ENCODE results near the gene EGLN1. TPM values are rescaled to one million over a fixed set of nuclear protein-coding genes. Genes with fewer than 3 reads are reported as not detected.

EGLN1 gene
- total RNA-seq, 1 donor from 2014 or later = 27.5 TPM

DNA sequence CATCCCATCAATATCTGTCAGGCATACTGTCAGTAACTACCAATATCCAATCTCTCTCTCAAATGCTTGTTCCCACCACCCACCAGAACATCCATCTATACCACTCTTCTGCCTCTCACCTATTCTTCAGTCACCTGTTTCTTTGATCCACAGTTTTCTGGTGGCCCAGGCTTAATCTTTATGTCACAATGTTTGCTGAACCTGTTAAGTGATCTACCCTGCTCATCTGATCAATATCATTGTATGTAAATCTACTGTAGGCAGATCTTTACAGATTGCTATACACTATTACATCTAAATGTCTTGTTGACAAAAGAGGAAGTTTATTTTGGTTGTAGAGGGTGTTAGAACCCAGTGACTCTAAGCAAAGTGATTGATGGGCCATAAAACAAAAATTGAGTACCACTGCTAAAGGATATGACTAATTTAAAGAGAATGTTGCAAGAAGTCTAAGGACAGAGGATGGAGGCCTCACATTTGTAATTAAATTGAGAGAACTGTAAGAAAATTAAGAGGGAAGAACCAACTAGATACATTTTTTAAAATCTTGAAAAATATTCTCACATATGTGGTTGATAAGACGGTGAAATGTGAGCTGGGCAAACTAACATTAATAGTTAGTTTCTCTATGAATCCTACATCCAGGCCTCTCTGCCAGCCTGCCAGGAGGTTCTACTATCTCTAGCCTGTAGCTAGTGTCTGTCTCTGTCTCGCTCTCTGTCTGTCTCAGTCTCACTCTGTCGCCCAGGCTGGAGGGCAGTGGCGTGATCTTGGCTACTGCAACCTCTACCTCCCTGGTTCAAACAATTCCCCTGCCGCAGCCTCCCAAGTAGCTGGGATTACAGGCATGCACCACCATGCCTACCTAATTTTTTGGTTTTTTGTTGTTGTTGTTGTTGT, 34.1 kb downstream of the EGLN1 start:
- TF ChIP-seq, protein P1, sequence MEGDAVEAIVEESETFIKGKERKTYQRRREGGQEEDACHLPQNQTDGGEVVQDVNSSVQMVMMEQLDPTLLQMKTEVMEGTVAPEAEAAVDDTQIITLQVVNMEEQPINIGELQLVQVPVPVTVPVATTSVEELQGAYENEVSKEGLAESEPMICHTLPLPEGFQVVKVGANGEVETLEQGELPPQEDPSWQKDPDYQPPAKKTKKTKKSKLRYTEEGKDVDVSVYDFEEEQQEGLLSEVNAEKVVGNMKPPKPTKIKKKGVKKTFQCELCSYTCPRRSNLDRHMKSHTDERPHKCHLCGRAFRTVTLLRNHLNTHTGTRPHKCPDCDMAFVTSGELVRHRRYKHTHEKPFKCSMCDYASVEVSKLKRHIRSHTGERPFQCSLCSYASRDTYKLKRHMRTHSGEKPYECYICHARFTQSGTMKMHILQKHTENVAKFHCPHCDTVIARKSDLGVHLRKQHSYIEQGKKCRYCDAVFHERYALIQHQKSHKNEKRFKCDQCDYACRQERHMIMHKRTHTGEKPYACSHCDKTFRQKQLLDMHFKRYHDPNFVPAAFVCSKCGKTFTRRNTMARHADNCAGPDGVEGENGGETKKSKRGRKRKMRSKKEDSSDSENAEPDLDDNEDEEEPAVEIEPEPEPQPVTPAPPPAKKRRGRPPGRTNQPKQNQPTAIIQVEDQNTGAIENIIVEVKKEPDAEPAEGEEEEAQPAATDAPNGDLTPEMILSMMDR (IDR thresholded peaks at IDR 0.05) = no peak
- H3K27ac Mint-ChIP-seq (ENCODE audit: unreplicated experiment) = peak overlapping the region; percentile 12
- no peaks in the 10 kb centered on the region for H3K9me3 Mint-ChIP-seq (ENCODE audit: unreplicated experiment)
- H3K36me3 Mint-ChIP-seq (ENCODE audit: unreplicated experiment) = peaks cover 3% of the 10 kb centered on the region
- peaks cover 23% of the 10 kb centered on the region for H3K4me1 Mint-ChIP-seq (ENCODE audit: unreplicated experiment)
- H3K4me3 Mint-ChIP-seq (ENCODE audit: unreplicated experiment) = no peak overlapping the region
- H3K27me3 Mint-ChIP-seq (ENCODE audit: unreplicated experiment) = no peaks in the 10 kb centered on the region
- DNase-seq (ENCODE audit: extremely low spot score, unreplicated experiment) = no peak

DNA sequence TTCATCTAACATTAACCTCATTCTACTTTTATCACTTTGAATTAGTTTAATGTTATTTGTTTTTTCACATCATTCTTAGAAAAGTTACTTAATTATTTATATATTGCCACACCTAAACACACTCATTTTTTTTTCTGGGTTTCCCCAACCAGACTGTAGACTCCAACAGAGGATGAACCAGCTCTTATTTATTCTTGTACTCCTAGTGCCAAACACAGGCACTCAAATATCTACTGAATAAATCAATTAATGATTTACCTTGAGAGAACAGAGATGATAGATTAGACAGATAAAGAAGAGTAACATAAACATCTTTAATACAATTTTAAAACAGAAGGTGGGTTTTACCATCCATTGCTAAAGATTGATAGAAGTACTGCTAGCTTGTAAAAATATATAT, 35.6 kb downstream of the EGLN1 start:
- Mint-ChIP-seq H3K27ac (ENCODE audit: unreplicated experiment) (no peak overlapping the region), H3K27me3 (ENCODE audit: unreplicated experiment) (no peaks in the 10 kb centered on the region), H3K4me1 (ENCODE audit: unreplicated experiment) (peaks cover 23% of the 10 kb centered on the region), H3K4me3 (ENCODE audit: unreplicated experiment) (no peak overlapping the region), H3K36me3 (ENCODE audit: unreplicated experiment) (peaks cover 3% of the 10 kb centered on the region), H3K9me3 (ENCODE audit: unreplicated experiment) (no peaks in the 10 kb centered on the region)
- TF ChIP-seq, protein P1 (IDR thresholded peaks at IDR 0.05) = no peak
- no peak for DNase-seq (ENCODE audit: extremely low spot score, unreplicated experiment)

DNA sequence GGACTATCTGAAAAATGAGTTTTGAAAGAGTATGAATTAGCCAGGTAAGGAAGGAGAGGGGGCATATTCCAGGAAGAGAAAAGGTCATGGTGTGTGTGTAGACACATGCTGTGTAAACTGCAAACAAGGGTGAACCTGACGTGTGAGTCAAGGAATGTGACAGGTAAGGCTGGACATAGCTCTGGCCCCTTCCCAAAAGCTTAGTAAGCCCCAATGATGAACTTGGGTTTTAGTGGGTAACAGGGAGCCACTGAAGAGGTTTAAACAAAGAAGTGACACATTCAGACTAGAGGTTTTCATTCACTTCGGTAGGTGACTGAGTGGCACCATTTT, 36.7 kb downstream of the EGLN1 start:
- H3K4me3 Mint-ChIP-seq (ENCODE audit: unreplicated experiment) = no peak overlapping the region
- TF ChIP-seq, protein P1 (IDR thresholded peaks at IDR 0.05) = no peak
- peaks cover 3% of the 10 kb centered on the region for H3K36me3 Mint-ChIP-seq (ENCODE audit: unreplicated experiment)
- peaks cover 21% of the 10 kb centered on the region for H3K4me1 Mint-ChIP-seq (ENCODE audit: unreplicated experiment)
- H3K27me3 Mint-ChIP-seq (ENCODE audit: unreplicated experiment) = no peaks in the 10 kb centered on the region
- no peaks in the 10 kb centered on the region for H3K9me3 Mint-ChIP-seq (ENCODE audit: unreplicated experiment)
- no peak overlapping the region for H3K27ac Mint-ChIP-seq (ENCODE audit: unreplicated experiment)
- no peak for DNase-seq (ENCODE audit: extremely low spot score, unreplicated experiment)

DNA sequence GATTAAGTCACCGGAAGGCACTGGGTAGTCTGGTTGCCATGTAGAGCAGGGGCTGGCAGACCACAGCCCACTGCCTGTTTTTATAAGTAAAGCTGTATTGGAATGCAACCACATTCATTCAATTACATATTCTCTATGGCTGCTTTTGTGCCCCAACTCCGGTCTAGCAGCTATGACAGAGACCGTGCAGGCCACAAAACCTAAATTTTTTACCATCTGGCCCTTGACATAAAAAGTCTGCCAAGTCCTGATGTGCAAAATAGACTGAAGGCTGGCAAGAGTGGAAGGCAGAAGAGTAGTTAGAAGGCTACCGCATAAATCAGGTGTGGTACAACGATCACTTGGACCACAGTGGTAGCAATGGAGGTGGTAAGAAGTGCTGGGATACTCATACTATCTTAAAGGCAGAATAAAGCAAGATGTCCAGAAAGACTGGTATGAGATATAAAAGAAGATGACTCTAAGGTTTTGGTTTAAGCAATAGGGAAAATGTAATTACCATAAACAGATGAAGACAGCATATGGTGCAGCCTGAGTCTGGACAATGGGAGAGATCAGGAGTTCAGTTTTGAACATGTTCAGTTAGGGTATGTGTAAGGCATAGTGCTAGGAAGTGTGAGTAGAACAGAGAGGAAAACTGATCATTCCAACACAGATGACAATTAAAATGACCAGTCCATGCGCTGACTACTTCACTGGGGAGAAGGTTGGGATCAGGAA, 37.2 kb downstream of the EGLN1 start:
- Mint-ChIP-seq H3K27ac (ENCODE audit: unreplicated experiment) (no peak overlapping the region), H3K36me3 (ENCODE audit: unreplicated experiment) (peaks cover 3% of the 10 kb centered on the region), H3K4me1 (ENCODE audit: unreplicated experiment) (peaks cover 16% of the 10 kb centered on the region), H3K9me3 (ENCODE audit: unreplicated experiment) (no peaks in the 10 kb centered on the region), H3K4me3 (ENCODE audit: unreplicated experiment) (no peak overlapping the region), H3K27me3 (ENCODE audit: unreplicated experiment) (no peaks in the 10 kb centered on the region)
- DNase-seq (ENCODE audit: extremely low spot score, unreplicated experiment) = no peak
- TF ChIP-seq, protein P1 (IDR thresholded peaks at IDR 0.05) = no peak
